G401 (cell line): ENCODE data around the gene PCBP3. TPM values are rescaled to one million over a fixed set of nuclear protein-coding genes. Genes with fewer than 3 reads are reported as not detected.

Source experiments
- DNase-seq: peaks from one replicate; pipeline ENCODE4 v3.0.0-alpha.2; 2015; ENCODE audit warnings: low spot score
- in situ Hi-C: cut with HindIII; loops from 2 replicates; pipeline ENCODE4 v1.10.0; 2016; ENCODE audit warnings: low sequenced_read_pairs, mixed read lengths
- total RNA-seq: library from RNA; depleted of rRNA; stranded (reverse); fragments of >200 nt; shearing (Covaris generic); gene quantifications from 2 replicates; pipeline ENCODE4 v1.2.3, GENCODE V29; 2014

Gene PCBP3
- total RNA-seq, 1 experiment from 2014 or later, result 1.7 TPM

GRCh38 chr21:45916011-45916840 is 272.7 kb downstream of the PCBP3 start:
- in situ Hi-C loops, result no loop called here
- no peak for DNase-seq

- in situ Hi-C loops, result no loop called here
- DNase-seq, result no peak
Measured at GRCh38 chr21:45917241-45917640, 273.7 kb downstream of the PCBP3 start.

GRCh38 chr21:45918011-45918410 is 274.5 kb downstream of the PCBP3 start:
- in situ Hi-C loops, result no loop called here
- no peak for DNase-seq

GRCh38 chr21:45918835-45919447 is 275.4 kb downstream of the PCBP3 start:
- in situ Hi-C loops, result no loop called here
- no peak for DNase-seq

GRCh38 chr21:45919593-45919992 is 276.1 kb downstream of the PCBP3 start:
- no peak for DNase-seq
- in situ Hi-C loops, result no loop called here

GRCh38 chr21:45920824-45921600 is 277.5 kb downstream of the PCBP3 start:
- no peak for DNase-seq
- in situ Hi-C loops, result no loop called here

GRCh38 chr21:45921917-45922316 is 278.4 kb downstream of the PCBP3 start:
- DNase-seq, result no peak
- in situ Hi-C loops, result no loop called here

- DNase-seq, result no peak
- in situ Hi-C loops, result no loop called here
Measured at GRCh38 chr21:45922648-45923047, 279.1 kb downstream of the PCBP3 start.

- DNase-seq, result peak; percentile 92
- in situ Hi-C loops, result no loop called here
Measured at GRCh38 chr21:45923146-45923545, 279.6 kb downstream of the PCBP3 start.

- no peak for DNase-seq
- in situ Hi-C loops, result no loop called here
Measured at GRCh38 chr21:45926281-45926680, 282.8 kb downstream of the PCBP3 start.

GRCh38 chr21:45927032-45927431 is 283.5 kb downstream of the PCBP3 start:
- in situ Hi-C loops, result no loop called here
- DNase-seq, result no peak

- DNase-seq, result no peak
- in situ Hi-C loops, result no loop called here
Measured at GRCh38 chr21:45927851-45928850, 284.6 kb downstream of the PCBP3 start.

- DNase-seq, result no peak
- in situ Hi-C loops, result no loop called here
Measured at GRCh38 chr21:45929449-45929848, 285.9 kb downstream of the PCBP3 start.

GRCh38 chr21:45930231-45930760 is 286.8 kb downstream of the PCBP3 start:
- in situ Hi-C loops, result no loop called here
- DNase-seq, result no peak

GRCh38 chr21:45930792-45931191 is 287.3 kb downstream of the PCBP3 start:
- DNase-seq, result no peak
- in situ Hi-C loops, result no loop called here

- in situ Hi-C loops, result no loop called here
- DNase-seq, result no peak
Measured at GRCh38 chr21:45931397-45931969, 288.0 kb downstream of the PCBP3 start.

- in situ Hi-C loops, result no loop called here
Measured at GRCh38 chr21:45932922-45933502, 289.5 kb downstream of the PCBP3 start.

GRCh38 chr21:45934085-45934484 is 290.6 kb downstream of the PCBP3 start:
- no peak for DNase-seq
- in situ Hi-C loops, result no loop called here

More at GRCh38 chr21:45932922-45933502, 289.5 kb downstream of the PCBP3 start:
- DNase-seq, result no peak
